Measurements from ENCODE around the gene TRAFD1.
"Not testable (repeated sequence)": the region's sequence is repeated elsewhere in the genome, so short reads cannot be mapped to it uniquely, and the experiment has no call there.

Gene TRAFD1

GRCh38 chr12:112116232-112117060, 8.9 kb upstream of the TRAFD1 start:
- DNase-seq = peak; percentile 70

GRCh38 chr12:112117685-112118084, 7.7 kb upstream of the TRAFD1 start:
- DNase-seq = no peak

- DNase-seq = no peak
Observed at GRCh38 chr12:112121780-112122565, 3.4 kb upstream of the TRAFD1 start.

- no peak for DNase-seq
Observed at GRCh38 chr12:112122823-112123690, 2.3 kb upstream of the TRAFD1 start.

- DNase-seq = no peak
Observed at GRCh38 chr12:112124918-112125249, 476 bp upstream of the TRAFD1 start.

- DNase-seq = no peak
Observed at GRCh38 chr12:112126000-112126438, 659 bp downstream of the TRAFD1 start.

GRCh38 chr12:112126911-112127310, 1.6 kb downstream of the TRAFD1 start:
- no peak for DNase-seq

- no peak for DNase-seq
Observed at GRCh38 chr12:112130441-112130998, 5.2 kb downstream of the TRAFD1 start.

GRCh38 chr12:112131686-112132085, 6.3 kb downstream of the TRAFD1 start:
- DNase-seq = no peak

- DNase-seq = no peak
Observed at GRCh38 chr12:112133418-112133817, 8.1 kb downstream of the TRAFD1 start.

GRCh38 chr12:112134731-112135130, 9.4 kb downstream of the TRAFD1 start:
- DNase-seq = no peak

GRCh38 chr12:112140728-112141127, 15.4 kb downstream of the TRAFD1 start:
- DNase-seq = no peak

GRCh38 chr12:112146123-112146522, 20.8 kb downstream of the TRAFD1 start:
- DNase-seq = no peak

- DNase-seq = no peak
Observed at GRCh38 chr12:112148031-112148513, 22.7 kb downstream of the TRAFD1 start.

- no peak for DNase-seq
Observed at GRCh38 chr12:112149596-112149995, 24.2 kb downstream of the TRAFD1 start.

- DNase-seq = no peak
Observed at GRCh38 chr12:112151766-112152541, 26.6 kb downstream of the TRAFD1 start.

GRCh38 chr12:112153181-112153892, 28.0 kb downstream of the TRAFD1 start:
- DNase-seq = no peak

GRCh38 chr12:112153893-112154219, 28.5 kb downstream of the TRAFD1 start:
- no peak for DNase-seq

- not testable (repeated sequence) for DNase-seq
Observed at GRCh38 chr12:112158461-112159145, 33.2 kb downstream of the TRAFD1 start.

- DNase-seq = no peak
Observed at GRCh38 chr12:112159146-112159541, 33.8 kb downstream of the TRAFD1 start.

GRCh38 chr12:112160611-112161010, 35.3 kb downstream of the TRAFD1 start:
- DNase-seq = no peak
